SKM-1 (cell line): ENCODE data around the gene FOXE1.

Experiments
- DNase-seq: peaks from one replicate; lab custom pipeline; 2025; ENCODE audit not compliant: unreplicated experiment; lab: John Stamatoyannopoulos, UW

The FOXE1 gene

GRCh38 chr9:97864396-97864795 lies 11.4 kb downstream of the FOXE1 start:
- no peak for DNase-seq

- DNase-seq, result no peak
These were observed 13.3 kb downstream of the FOXE1 start for GRCh38 chr9:97866300-97866699.

GRCh38 chr9:97866848-97867247 lies 13.8 kb downstream of the FOXE1 start:
- DNase-seq, result no peak

GRCh38 chr9:97868859-97869258 lies 15.8 kb downstream of the FOXE1 start:
- DNase-seq, result no peak

- no peak for DNase-seq
These were observed 20.4 kb downstream of the FOXE1 start for GRCh38 chr9:97873425-97873824.

- DNase-seq, result no peak
These were observed 20.9 kb downstream of the FOXE1 start for GRCh38 chr9:97873882-97874281.

GRCh38 chr9:97874624-97875023 lies 21.6 kb downstream of the FOXE1 start:
- no peak for DNase-seq

GRCh38 chr9:97875111-97875510 lies 22.1 kb downstream of the FOXE1 start:
- DNase-seq, result no peak

GRCh38 chr9:97876061-97876460 lies 23.0 kb downstream of the FOXE1 start:
- no peak for DNase-seq

- DNase-seq, result no peak
These were observed 27.3 kb downstream of the FOXE1 start for GRCh38 chr9:97880336-97880735.

- DNase-seq, result no peak
These were observed 37.2 kb downstream of the FOXE1 start for GRCh38 chr9:97889941-97890887.

GRCh38 chr9:97891736-97892135 lies 38.7 kb downstream of the FOXE1 start:
- DNase-seq, result no peak

GRCh38 chr9:97892421-97892820 lies 39.4 kb downstream of the FOXE1 start:
- DNase-seq, result no peak

- no peak for DNase-seq
These were observed 42.2 kb downstream of the FOXE1 start for GRCh38 chr9:97895211-97895610.

- no peak for DNase-seq
These were observed 42.8 kb downstream of the FOXE1 start for GRCh38 chr9:97895695-97896332.

- DNase-seq, result no peak
These were observed 47.2 kb downstream of the FOXE1 start for GRCh38 chr9:97900103-97900737.

GRCh38 chr9:97900738-97901565 lies 47.9 kb downstream of the FOXE1 start:
- no peak for DNase-seq

- no peak for DNase-seq
These were observed 50.2 kb downstream of the FOXE1 start for GRCh38 chr9:97903177-97903576.

- no peak for DNase-seq
These were observed 51.7 kb downstream of the FOXE1 start for GRCh38 chr9:97904725-97905124.

- DNase-seq, result no peak
These were observed 52.2 kb downstream of the FOXE1 start for GRCh38 chr9:97905228-97905627.
